Small intestine (tissue), 7 donors: ENCODE data around the gene KLHL26. TPM values are rescaled to one million over a fixed set of nuclear protein-coding genes. Genes with fewer than 3 reads are reported as not detected.
A peak's percentile ranks its signal among the peaks of the same experiment; 100 is the strongest.

ENCODE experiments used
- DNase-seq, 2 donors: peaks; one replicate each; pipeline versions ENCODE4 v3.0.0 to v3.0.0-alpha.2; 2013
- FAIRE-seq: peaks from 2 replicates; lab custom pipeline; 2012; peaks lifted over from hg19 to GRCh38; lab: Jason Lieb, UNC
- H3K27ac ChIP-seq, 3 donors: one replicate each; pipeline ENCODE4 v1.5.1; 2013; ENCODE audit warnings: low read length in 2 of 3, mild to moderate bottlenecking in 2 of 3, control low read depth in 1 of 3, inconsistent platforms in 1 of 3, low read depth in 1 of 3, moderate library complexity in 1 of 3
- H3K27me3 ChIP-seq, 3 donors: one replicate each; pipeline ENCODE4 v1.6.1; 2013; ENCODE audit warnings: low read length in 3 of 3, inconsistent platforms in 1 of 3; ENCODE audit not compliant: control insufficient read depth in 3 of 3, insufficient read depth in 3 of 3
- H3K36me3 ChIP-seq, 3 donors: one replicate each; pipeline ENCODE4 v1.6.1; 2013; ENCODE audit warnings: low read length in 3 of 3, inconsistent platforms in 1 of 3, low read depth in 1 of 3, mild to moderate bottlenecking in 1 of 3, moderate library complexity in 1 of 3; ENCODE audit not compliant: control insufficient read depth in 3 of 3, insufficient read depth in 2 of 3
- H3K4me1 ChIP-seq, 3 donors: one replicate each; pipeline ENCODE4 v1.6.1; 2013; ENCODE audit warnings: low read length in 2 of 3, inconsistent platforms in 1 of 3, low read depth in 1 of 3, mild to moderate bottlenecking in 1 of 3, moderate library complexity in 1 of 3; ENCODE audit not compliant: control insufficient read depth in 3 of 3, insufficient read depth in 2 of 3
- H3K4me3 ChIP-seq, 3 donors: one replicate each; pipeline ENCODE4 v1.5.1; 2013; ENCODE audit warnings: low read length in 3 of 3, control low read depth in 1 of 3, inconsistent platforms in 1 of 3, low read depth in 1 of 3, mild to moderate bottlenecking in 1 of 3, moderate library complexity in 1 of 3
- H3K9me3 ChIP-seq, 2 donors: one replicate each; pipeline ENCODE4 v1.6.1; 2013; ENCODE audit warnings: low read depth in 1 of 2, low read length in 1 of 2; ENCODE audit not compliant: control insufficient read depth in 2 of 2, insufficient read depth in 1 of 2
- WGBS, 3 donors: extraction: QIAGEN DNeasy Blood & Tissue Kit; methylation state at CpG; one replicate each; pipeline ENCODE4 v1.1.7; 2013; 5-methylcytosine and 5-hydroxymethylcytosine counted together
- polyA plus RNA-seq, 4 donors: library from polyadenylated mRNA; stranded (reverse) in 3 of 4; unstranded in 1 of 4; fragments of 200-250 nt in 3 of 4; fragments of 120-200 nt in 1 of 4; gene quantifications; one replicate each; pipeline versions ENCODE4 v1.2.1 to v1.2.3, GENCODE V29; 2013
- donor health status: healthy with polysubstance abuse.
- donor health status: control.
- donor health status: control.
- donor health status: Bipolar disorder and iron deficiency.
- donor health status: healthy.

Gene KLHL26
- polyA plus RNA-seq, 4 donors = 1.6 to 5.2 (median 3.5) TPM

DNA sequence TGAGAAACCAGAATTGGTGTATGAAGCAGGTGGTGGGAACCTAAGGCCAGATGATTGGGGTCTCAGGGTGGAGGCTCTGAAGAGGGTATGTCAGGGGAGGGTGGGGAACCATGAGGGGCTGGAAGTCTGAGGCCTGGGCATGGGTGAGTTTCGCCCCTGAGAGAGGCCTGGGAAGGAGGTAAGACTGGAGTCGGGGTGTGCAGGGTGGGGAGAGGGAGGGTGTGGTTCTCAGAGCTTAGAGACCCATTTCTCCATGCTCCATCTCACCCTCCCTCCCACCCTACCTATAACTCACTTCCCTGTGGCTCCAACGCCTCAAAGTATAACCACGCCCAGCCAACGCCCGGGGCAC, 1.0 kb upstream of the KLHL26 start:
- H3K27me3 ChIP-seq = no peaks in the 10 kb centered on the region
- H3K4me1 ChIP-seq = peaks cover 3 to 21% (median 5%) of the 10 kb centered on the region in 3 donors
- FAIRE-seq (no peak), DNase-seq (no peak)
- H3K4me3 ChIP-seq = no peak overlapping the region
- H3K9me3 ChIP-seq = no peaks in the 10 kb centered on the region
- no peak overlapping the region for H3K27ac ChIP-seq
- peaks cover 0 to under 1% (median 0%) of the 10 kb centered on the region in 3 donors for H3K36me3 ChIP-seq
- 13 to 38% (median 19%) methylated on average over 2 to 6 of the region's 6 CpGs for WGBS, 3 donors

DNA sequence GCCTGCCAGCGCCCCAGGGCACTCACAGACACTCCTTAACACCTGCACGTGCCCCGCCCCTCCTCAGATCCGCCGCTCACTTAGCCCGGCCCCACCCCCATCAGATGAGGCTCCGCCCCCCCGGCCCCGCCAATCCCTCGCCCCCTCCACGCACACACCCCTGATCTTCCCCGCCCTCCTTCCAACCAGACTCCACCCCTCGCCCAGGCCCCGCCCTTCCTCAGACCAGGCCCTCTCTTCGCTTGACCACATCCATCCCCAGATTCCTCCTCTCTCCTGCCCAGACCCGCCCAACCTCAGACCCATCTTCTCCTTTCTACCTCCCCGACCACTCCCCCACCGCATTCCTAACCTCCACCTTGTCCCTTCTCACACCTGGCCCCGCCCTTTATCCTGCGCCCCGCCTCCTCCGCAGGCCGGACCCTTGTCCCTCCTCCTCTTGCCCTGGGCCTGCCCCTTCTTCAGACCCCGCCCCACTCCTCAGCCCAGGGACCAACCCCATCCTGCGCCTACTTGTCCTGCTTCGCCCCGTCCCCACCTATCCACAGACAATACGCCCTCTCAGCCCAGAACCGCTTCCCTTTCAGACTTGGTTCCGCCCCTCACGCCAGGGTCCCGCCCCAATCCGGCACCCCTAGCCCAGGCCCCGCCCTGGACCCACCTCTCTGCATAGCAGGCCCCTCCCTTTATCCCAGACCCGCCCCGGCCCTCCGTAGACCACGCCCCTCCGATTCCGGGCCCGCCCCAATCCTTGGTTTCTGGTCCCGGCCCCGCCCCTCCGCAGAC, 452 bp upstream of the KLHL26 start:
- Histone ChIP-seq H3K27ac (peak overlapping the region in 2 of 3 donors; percentile 64 to 90), H3K9me3 (no peaks in the 10 kb centered on the region), H3K4me1 (peaks cover 3 to 21% (median 5%) of the 10 kb centered on the region in 3 donors), H3K36me3 (peaks cover 0 to 3% (median 0%) of the 10 kb centered on the region in 3 donors), H3K27me3 (no peaks in the 10 kb centered on the region), H3K4me3 (peak overlapping the region; percentile 43 to 76 (median 68))
- no peak for FAIRE-seq
- 0 to 2% (median 1%) methylated on average over 32 to 44 of the region's 44 CpGs for WGBS, 3 donors
- DNase-seq = peak; percentile 95

DNA sequence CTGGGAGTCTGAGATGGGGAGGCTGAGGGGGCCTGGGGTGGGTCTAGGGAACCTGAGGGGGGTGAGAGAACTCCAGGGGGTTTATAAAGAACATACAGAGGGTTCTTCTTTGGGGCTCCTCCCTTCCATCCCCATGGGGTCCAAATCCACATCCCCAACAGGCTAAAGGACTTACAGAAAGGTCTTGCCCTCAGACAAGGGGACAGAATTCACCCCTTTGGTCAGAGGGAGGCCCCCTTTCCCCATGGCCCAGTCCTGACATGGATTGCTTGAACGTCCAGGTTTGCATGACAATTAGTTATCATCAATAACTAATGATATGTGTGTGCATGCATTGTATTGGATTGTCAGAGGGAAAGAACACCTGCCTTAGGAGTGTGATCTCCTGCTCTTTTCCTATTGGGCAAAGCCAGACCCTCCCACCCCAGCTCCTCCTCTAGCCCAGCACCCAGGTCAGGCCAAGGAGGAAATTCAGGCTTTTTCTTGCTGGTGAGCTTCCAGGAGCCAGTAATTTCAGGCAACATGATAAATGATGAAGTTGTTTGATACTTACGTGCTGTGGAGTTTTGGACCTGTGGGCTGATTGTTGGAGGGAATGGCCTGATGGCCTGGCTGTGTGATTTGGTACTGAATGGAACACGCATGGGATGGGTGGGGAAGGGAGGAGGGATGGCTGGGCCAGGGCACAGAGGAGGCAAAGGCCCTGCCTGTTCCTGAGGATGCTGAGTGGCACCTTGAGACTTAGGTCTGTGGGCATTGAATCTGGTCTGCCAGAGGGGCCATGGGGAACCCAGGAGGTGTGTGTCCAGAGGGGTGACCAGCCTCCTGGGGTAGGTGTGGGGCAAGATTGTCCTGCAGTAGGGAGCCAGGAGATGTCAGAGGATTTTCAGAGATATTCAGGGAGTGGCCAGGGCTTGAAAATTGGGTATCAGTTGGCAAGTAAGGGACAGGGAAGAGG, 1.1 kb downstream of the KLHL26 start:
- Histone ChIP-seq H3K4me1 (peaks cover 3 to 21% (median 5%) of the 10 kb centered on the region in 3 donors), H3K36me3 (peaks cover 0 to 3% (median 0%) of the 10 kb centered on the region in 3 donors), H3K9me3 (no peaks in the 10 kb centered on the region), H3K27me3 (no peaks in the 10 kb centered on the region), H3K4me3 (peak overlapping the region in 2 of 3 donors; percentile 68 to 74), H3K27ac (peak overlapping the region; percentile 27 to 88 (median 55))
- FAIRE-seq (no peak), DNase-seq (peak; percentile 76 to 79)
- 13 to 31% (median 24%) methylated on average over 3 of the region's 3 CpGs for WGBS, 3 donors

DNA sequence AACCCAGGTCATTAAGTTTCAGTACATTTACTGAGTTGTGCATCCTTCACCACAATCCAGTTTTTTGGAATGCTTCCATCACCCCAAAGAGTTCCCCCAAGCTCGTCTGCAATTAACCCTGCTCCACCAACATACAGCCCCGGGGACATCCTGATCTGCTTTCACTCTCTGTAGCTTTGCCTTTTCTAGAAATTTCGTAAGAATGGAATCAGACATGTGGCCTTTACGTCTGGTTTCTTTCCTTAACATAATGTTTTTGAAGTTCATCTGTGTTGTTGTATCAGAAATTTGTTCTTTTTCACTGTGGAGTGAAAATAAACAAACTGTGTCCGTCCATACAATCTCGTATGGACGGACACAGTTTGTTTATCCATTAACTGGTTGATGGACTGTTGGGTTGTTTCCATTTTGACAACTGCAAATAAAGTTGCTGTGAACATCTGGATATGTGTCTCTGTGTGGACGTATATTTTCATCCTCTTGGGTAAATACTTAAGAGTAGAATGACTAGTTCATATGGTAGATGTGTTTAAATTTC, 2.9 kb downstream of the KLHL26 start:
- Histone ChIP-seq H3K27ac (no peak overlapping the region), H3K4me1 (peaks cover 3 to 21% (median 5%) of the 10 kb centered on the region in 3 donors), H3K4me3 (no peak overlapping the region), H3K36me3 (peaks cover 0 to 3% (median 0%) of the 10 kb centered on the region in 3 donors), H3K27me3 (no peaks in the 10 kb centered on the region), H3K9me3 (no peaks in the 10 kb centered on the region)
- DNase-seq (no peak), FAIRE-seq (no peak)
- 66 to 83% (median 80%) methylated on average over 8 of the region's 8 CpGs for WGBS, 3 donors

DNA sequence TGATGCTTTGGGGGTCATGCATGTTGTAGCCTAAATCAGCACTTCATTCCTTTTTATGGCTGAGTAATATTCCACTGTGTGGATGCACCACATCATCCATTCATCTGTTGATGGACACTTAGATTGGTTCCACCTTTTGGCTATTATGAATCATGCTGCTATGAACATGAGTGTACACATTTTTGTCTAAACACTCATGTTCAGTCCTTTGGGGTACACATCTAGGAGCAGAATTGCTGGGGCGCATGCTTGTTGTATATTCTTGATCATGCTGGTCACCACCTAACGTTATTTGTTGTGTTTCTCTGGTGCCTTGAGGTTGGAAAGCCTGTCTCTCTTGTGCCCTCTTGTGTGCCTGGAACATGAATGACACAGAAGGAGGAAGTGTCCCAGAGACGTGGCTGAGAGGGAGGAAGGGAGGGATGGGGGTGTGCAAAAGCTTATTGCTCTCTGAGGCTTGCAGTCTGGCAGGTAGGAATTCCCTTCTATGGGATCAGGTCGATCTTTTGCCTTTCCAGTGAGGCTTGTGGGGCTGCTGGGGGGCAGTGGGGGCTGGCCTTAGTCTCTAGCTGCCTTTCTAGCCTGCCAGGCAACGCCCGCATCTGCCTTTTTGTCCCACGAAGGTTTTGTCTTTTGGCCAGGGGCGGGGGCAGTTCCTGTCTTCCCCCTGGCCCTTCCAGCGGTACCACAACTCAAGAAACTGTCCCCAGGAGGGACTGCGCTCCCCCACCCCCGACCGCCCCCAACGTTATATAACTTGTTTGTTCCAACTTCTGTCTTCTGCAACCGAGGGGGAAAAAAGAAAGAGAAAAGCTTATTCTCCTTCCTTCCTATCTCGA, 7.6 kb downstream of the KLHL26 start:
- Histone ChIP-seq H3K27ac (no peak overlapping the region), H3K36me3 (peaks cover 0 to 15% (median 0%) of the 10 kb centered on the region in 3 donors), H3K4me1 (peaks cover 0 to 11% (median 0%) of the 10 kb centered on the region in 3 donors), H3K9me3 (no peaks in the 10 kb centered on the region), H3K27me3 (no peaks in the 10 kb centered on the region), H3K4me3 (no peak overlapping the region)
- 59 to 73% (median 66%) methylated on average over 13 to 15 of the region's 15 CpGs for WGBS, 3 donors
- FAIRE-seq (no peak), DNase-seq (no peak)

DNA sequence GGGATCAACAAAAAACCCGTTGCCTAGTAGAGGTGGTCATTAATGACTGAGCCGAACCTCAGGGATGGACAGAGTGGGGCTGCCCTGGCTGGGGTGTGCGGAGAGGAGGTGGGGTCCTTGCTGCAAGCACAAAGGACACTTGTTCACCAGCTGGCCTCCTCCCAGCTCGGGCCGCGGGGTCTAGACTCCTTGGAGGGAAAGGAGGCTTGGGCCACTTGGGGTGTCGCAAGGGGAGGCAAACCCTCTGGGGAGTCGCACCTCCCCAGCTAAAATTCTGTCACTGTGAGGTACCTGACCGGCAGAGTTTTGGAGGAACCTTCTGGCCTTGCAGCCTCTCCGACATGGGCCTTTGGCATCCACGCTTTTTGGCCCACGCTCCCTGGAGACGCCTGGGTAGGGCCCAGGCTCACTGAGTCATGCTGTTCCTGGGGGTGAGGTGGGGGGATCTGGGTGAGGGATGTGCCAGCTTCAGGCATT, 8.2 kb downstream of the KLHL26 start:
- no peak for FAIRE-seq
- Histone ChIP-seq H3K36me3 (peaks cover 0 to 18% (median 0%) of the 10 kb centered on the region in 3 donors), H3K4me3 (no peak overlapping the region), H3K27me3 (no peaks in the 10 kb centered on the region), H3K4me1 (peaks cover 0 to 16% (median 0%) of the 10 kb centered on the region in 3 donors), H3K9me3 (no peaks in the 10 kb centered on the region), H3K27ac (no peak overlapping the region)
- WGBS, 3 donors = 85 to 90% (median 88%) methylated on average over 13 of the region's 13 CpGs
- DNase-seq = no peak

DNA sequence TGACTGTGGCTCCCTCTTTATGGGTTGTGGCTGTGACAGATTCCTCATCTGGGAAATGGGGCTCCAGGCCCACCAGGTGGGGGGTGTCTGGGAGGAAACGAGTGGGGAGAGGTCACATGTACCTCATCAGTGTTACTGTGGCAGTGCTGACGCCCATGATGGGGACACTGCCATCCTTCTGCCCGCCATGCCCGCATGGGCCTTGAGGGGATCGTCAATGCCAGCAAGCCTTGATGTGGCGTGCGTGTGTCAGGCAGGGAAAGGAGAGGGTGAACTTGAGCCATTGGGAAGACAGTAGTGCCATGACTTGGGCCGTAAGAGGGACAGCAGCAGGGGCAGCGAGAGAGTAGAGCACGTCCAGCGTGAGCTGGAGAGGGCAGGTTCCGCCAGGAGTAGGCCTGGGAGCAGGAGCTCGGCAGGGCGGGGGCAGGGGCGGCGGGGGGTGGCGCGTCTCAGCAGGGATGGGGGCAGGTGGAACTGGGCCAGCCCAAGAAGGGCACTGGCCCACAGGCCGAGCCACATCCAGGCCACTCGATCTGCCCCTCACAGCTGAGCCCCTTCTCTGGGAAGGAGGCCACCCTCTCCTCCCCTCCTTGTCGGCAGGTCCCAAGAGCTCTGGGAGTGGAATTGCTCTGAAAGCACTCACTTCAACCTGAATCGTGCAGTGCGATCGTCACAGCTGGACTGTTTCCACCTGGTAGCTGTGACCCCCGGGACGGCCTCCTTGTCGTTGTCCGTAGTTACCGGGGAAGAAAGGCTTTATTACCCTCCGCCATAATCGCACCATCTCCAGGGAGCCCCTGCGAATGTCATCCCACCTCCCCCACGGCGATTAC, 9.9 kb downstream of the KLHL26 start:
- no peak for FAIRE-seq
- H3K27ac ChIP-seq = no peak overlapping the region
- H3K27me3 ChIP-seq = no peaks in the 10 kb centered on the region
- peaks cover 0 to 21% (median 0%) of the 10 kb centered on the region in 3 donors for H3K4me1 ChIP-seq
- H3K9me3 ChIP-seq = no peaks in the 10 kb centered on the region
- H3K36me3 ChIP-seq = peaks cover 0 to 30% (median 0%) of the 10 kb centered on the region in 3 donors
- 87 to 91% (median 91%) methylated on average over 27 to 34 of the region's 34 CpGs for WGBS, 3 donors
- no peak for DNase-seq
- H3K4me3 ChIP-seq = no peak overlapping the region
